ENCODE data around the gene GIT2.

GIT2 gene

DNA sequence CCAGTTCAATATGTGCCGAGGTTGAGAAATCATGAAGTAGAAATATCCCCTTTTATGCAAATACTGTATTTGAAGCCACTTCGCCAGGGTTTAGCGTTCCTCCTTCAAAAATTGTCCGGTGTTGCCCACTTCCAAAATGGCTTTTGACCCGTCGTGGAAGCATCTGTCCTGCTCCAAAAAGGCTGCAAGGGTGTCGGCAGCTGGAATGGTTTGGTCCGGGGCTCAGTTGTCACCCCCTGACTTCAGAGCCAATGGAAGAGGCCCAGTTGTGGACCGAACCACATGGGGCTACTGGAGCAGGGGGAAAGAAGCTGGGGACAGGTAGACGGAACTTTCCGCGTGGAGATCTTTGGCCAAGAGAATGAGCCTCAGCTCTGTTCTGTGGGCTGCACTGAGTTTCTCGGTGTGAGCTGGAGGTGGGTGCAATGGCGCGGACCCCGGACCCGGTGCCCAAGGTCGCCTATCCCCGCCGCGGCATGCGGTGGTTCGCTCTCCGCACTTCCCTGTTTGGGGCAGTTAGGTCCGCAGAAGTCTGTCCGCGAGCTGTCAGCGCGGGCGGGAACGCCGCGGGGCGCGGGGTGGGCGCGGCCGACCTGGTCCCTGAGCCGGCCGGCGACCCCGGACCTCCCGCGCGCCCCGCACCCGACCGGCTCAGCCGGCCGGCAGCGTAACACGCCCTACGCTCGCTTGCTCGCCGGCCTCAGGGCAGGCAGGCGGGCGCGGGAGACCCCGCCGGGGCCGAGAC, 2.9 kb upstream of the GIT2 start, which contains the start of gene ANKRD13A (continued):
- TF ChIP-seq MYNN (tag by site-specific recombination; IDR thresholded peaks at IDR 0.05; ENCODE audit: borderline replicate concordance) (peak; percentile 18; the same call in 1 of the 2 replicates), ZNF112 (tag by site-specific recombination; IDR thresholded peaks at IDR 0.05) (no peak), ZXDB (tag by site-specific recombination; IDR thresholded peaks at IDR 0.05) (peak; percentile 97), MZF1 (tag by site-specific recombination; IDR thresholded peaks at IDR 0.05; ENCODE audit: borderline replicate concordance) (no peak), ZNF324 (tag by site-specific recombination; IDR thresholded peaks at IDR 0.05) (peak; percentile 98), ZNF785 (tag by site-specific recombination; IDR thresholded peaks at IDR 0.05) (no peak), ZNF560 (tag by site-specific recombination; IDR thresholded peaks at IDR 0.05; ENCODE audit: borderline replicate concordance) (no peak), ZNF423 (tag by site-specific recombination; IDR thresholded peaks at IDR 0.05) (no peak), ZNF514 (tag by site-specific recombination; IDR thresholded peaks at IDR 0.05) (no peak), YY1 (tag by site-specific recombination; IDR thresholded peaks at IDR 0.05) (peak; percentile 98), RBAK (tag by site-specific recombination; IDR thresholded peaks at IDR 0.05) (no peak), ZBTB20 (tag by site-specific recombination; IDR thresholded peaks at IDR 0.05) (peak; percentile 74; the same call in 1 of the 2 replicates), ZNF221 (tag by site-specific recombination; IDR thresholded peaks at IDR 0.05; ENCODE audit: borderline replicate concordance) (peak; percentile 84; the same call in 1 of the 2 replicates), ZNF473 (tag by site-specific recombination; IDR thresholded peaks at IDR 0.05) (no peak), IKZF3 (tag by site-specific recombination; IDR thresholded peaks at IDR 0.05) (peak; percentile 17; the same call in 1 of the 2 replicates), ZNF155 (tag by site-specific recombination; IDR thresholded peaks at IDR 0.05) (no peak), ZNF555 (tag by site-specific recombination; conservative IDR thresholded peaks at IDR 0.05) (no peak), ZNF776 (tag by site-specific recombination; IDR thresholded peaks at IDR 0.05; ENCODE audit: borderline replicate concordance) (no peak), ZNF138 (tag by site-specific recombination; IDR thresholded peaks at IDR 0.05; ENCODE audit: borderline replicate concordance) (no peak), ZNF140 (tag by site-specific recombination; IDR thresholded peaks at IDR 0.05) (no peak), ZNF777 (tag by site-specific recombination; IDR thresholded peaks at IDR 0.05; ENCODE audit: borderline replicate concordance) (peak; percentile 72; the same call in 1 of the 2 replicates)
- TF ChIP-seq, protein P1, sequence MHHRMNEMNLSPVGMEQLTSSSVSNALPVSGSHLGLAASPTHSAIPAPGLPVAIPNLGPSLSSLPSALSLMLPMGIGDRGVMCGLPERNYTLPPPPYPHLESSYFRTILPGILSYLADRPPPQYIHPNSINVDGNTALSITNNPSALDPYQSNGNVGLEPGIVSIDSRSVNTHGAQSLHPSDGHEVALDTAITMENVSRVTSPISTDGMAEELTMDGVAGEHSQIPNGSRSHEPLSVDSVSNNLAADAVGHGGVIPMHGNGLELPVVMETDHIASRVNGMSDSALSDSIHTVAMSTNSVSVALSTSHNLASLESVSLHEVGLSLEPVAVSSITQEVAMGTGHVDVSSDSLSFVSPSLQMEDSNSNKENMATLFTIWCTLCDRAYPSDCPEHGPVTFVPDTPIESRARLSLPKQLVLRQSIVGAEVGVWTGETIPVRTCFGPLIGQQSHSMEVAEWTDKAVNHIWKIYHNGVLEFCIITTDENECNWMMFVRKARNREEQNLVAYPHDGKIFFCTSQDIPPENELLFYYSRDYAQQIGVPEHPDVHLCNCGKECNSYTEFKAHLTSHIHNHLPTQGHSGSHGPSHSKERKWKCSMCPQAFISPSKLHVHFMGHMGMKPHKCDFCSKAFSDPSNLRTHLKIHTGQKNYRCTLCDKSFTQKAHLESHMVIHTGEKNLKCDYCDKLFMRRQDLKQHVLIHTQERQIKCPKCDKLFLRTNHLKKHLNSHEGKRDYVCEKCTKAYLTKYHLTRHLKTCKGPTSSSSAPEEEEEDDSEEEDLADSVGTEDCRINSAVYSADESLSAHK (tag by site-specific recombination; IDR thresholded peaks at IDR 0.05) = peak; percentile 71; the same call in 1 of the 2 replicates
- TF ChIP-seq, protein P2, sequence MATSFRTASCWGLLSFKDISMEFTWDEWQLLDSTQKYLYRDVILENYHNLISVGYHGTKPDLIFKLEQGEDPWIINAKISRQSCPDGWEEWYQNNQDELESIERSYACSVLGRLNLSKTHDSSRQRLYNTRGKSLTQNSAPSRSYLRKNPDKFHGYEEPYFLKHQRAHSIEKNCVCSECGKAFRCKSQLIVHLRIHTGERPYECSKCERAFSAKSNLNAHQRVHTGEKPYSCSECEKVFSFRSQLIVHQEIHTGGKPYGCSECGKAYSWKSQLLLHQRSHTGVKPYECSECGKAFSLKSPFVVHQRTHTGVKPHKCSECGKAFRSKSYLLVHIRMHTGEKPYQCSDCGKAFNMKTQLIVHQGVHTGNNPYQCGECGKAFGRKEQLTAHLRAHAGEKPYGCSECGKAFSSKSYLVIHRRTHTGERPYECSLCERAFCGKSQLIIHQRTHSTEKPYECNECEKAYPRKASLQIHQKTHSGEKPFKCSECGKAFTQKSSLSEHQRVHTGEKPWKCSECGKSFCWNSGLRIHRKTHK (tag by site-specific recombination; IDR thresholded peaks at IDR 0.05) = no peak
- TF ChIP-seq, protein P3, sequence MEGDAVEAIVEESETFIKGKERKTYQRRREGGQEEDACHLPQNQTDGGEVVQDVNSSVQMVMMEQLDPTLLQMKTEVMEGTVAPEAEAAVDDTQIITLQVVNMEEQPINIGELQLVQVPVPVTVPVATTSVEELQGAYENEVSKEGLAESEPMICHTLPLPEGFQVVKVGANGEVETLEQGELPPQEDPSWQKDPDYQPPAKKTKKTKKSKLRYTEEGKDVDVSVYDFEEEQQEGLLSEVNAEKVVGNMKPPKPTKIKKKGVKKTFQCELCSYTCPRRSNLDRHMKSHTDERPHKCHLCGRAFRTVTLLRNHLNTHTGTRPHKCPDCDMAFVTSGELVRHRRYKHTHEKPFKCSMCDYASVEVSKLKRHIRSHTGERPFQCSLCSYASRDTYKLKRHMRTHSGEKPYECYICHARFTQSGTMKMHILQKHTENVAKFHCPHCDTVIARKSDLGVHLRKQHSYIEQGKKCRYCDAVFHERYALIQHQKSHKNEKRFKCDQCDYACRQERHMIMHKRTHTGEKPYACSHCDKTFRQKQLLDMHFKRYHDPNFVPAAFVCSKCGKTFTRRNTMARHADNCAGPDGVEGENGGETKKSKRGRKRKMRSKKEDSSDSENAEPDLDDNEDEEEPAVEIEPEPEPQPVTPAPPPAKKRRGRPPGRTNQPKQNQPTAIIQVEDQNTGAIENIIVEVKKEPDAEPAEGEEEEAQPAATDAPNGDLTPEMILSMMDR (tag by site-specific recombination; IDR thresholded peaks at IDR 0.05) = no peak
- TF ChIP-seq, protein P4, sequence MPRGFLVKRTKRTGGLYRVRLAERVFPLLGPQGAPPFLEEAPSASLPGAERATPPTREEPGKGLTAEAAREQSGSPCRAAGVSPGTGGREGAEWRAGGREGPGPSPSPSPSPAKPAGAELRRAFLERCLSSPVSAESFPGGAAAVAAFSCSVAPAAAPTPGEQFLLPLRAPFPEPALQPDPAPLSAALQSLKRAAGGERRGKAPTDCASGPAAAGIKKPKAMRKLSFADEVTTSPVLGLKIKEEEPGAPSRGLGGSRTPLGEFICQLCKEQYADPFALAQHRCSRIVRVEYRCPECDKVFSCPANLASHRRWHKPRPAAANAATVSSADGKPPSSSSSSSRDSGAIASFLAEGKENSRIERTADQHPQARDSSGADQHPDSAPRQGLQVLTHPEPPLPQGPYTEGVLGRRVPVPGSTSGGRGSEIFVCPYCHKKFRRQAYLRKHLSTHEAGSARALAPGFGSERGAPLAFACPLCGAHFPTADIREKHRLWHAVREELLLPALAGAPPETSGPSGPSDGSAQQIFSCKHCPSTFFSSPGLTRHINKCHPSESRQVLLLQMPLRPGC (tag by site-specific recombination; IDR thresholded peaks at IDR 0.05) = peak; percentile 77
- TF ChIP-seq, protein P5, sequence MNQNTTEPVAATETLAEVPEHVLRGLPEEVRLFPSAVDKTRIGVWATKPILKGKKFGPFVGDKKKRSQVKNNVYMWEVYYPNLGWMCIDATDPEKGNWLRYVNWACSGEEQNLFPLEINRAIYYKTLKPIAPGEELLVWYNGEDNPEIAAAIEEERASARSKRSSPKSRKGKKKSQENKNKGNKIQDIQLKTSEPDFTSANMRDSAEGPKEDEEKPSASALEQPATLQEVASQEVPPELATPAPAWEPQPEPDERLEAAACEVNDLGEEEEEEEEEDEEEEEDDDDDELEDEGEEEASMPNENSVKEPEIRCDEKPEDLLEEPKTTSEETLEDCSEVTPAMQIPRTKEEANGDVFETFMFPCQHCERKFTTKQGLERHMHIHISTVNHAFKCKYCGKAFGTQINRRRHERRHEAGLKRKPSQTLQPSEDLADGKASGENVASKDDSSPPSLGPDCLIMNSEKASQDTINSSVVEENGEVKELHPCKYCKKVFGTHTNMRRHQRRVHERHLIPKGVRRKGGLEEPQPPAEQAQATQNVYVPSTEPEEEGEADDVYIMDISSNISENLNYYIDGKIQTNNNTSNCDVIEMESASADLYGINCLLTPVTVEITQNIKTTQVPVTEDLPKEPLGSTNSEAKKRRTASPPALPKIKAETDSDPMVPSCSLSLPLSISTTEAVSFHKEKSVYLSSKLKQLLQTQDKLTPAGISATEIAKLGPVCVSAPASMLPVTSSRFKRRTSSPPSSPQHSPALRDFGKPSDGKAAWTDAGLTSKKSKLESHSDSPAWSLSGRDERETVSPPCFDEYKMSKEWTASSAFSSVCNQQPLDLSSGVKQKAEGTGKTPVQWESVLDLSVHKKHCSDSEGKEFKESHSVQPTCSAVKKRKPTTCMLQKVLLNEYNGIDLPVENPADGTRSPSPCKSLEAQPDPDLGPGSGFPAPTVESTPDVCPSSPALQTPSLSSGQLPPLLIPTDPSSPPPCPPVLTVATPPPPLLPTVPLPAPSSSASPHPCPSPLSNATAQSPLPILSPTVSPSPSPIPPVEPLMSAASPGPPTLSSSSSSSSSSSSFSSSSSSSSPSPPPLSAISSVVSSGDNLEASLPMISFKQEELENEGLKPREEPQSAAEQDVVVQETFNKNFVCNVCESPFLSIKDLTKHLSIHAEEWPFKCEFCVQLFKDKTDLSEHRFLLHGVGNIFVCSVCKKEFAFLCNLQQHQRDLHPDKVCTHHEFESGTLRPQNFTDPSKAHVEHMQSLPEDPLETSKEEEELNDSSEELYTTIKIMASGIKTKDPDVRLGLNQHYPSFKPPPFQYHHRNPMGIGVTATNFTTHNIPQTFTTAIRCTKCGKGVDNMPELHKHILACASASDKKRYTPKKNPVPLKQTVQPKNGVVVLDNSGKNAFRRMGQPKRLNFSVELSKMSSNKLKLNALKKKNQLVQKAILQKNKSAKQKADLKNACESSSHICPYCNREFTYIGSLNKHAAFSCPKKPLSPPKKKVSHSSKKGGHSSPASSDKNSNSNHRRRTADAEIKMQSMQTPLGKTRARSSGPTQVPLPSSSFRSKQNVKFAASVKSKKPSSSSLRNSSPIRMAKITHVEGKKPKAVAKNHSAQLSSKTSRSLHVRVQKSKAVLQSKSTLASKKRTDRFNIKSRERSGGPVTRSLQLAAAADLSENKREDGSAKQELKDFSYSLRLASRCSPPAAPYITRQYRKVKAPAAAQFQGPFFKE (tag by site-specific recombination; IDR thresholded peaks at IDR 0.05; ENCODE audit: borderline replicate concordance) = no peak
